Parathyroid adenoma (tissue), 2 donors: ENCODE results near the gene PPM1H.
"Not testable (repeated sequence)": the region's sequence is repeated elsewhere in the genome, so short reads cannot be mapped to it uniquely, and the experiment has no call there.

ENCODE experiments used
- H2AFZ ChIP-seq: fragments of 300-600 bp; sonication (generic); one replicate; pipeline ENCODE4 v1.7.0; 2017; ENCODE audit warnings: antibody characterized with exemption, mild to moderate bottlenecking
- H3K27ac ChIP-seq: fragments of 300-600 bp; sonication (generic); one replicate; pipeline ENCODE4 v1.7.0; 2017
- H3K27me3 ChIP-seq: fragments of 300-600 bp; sonication (generic); one replicate; pipeline ENCODE4 v1.7.0; 2017; ENCODE audit warnings: low read length; ENCODE audit not compliant: control insufficient read depth, insufficient read depth
- H3K36me3 ChIP-seq: fragments of 300-600 bp; sonication (generic); one replicate; pipeline ENCODE4 v1.7.0; 2017; ENCODE audit warnings: low read length; ENCODE audit not compliant: control insufficient read depth, insufficient read depth
- H3K4me1 ChIP-seq: fragments of 300-600 bp; sonication (generic); one replicate; pipeline ENCODE4 v1.7.0; 2017; ENCODE audit warnings: control low read depth
- H3K4me2 ChIP-seq: fragments of 300-600 bp; sonication (generic); one replicate; pipeline ENCODE4 v1.7.0; 2017; ENCODE audit warnings: low read length
- H3K4me3 ChIP-seq: fragments of 300-600 bp; sonication (generic); one replicate; pipeline ENCODE4 v1.7.0; 2017; ENCODE audit warnings: low read depth, low read length
- H3K79me2 ChIP-seq: fragments of 300-600 bp; sonication (generic); one replicate; pipeline ENCODE4 v1.7.0; 2017; ENCODE audit warnings: control low read depth
- H3K9ac ChIP-seq: fragments of 300-600 bp; sonication (generic); one replicate; pipeline ENCODE4 v1.7.0; 2017; ENCODE audit warnings: mild to moderate bottlenecking
- H3K9me3 ChIP-seq: fragments of 300-600 bp; sonication (generic); one replicate; pipeline ENCODE4 v1.7.0; 2017; ENCODE audit warnings: low read length; ENCODE audit not compliant: control insufficient read depth
- TF ChIP-seq, protein P1 (sequence below): fragments of 300-600 bp; sonication (generic); IDR thresholded peaks from one replicate; pipeline ENCODE4 v1.7.0; 2017; ENCODE audit warnings: antibody characterized with exemption, mild to moderate bottlenecking
- donor health status: primary hyperparathyroidism.

The PPM1H gene

DNA sequence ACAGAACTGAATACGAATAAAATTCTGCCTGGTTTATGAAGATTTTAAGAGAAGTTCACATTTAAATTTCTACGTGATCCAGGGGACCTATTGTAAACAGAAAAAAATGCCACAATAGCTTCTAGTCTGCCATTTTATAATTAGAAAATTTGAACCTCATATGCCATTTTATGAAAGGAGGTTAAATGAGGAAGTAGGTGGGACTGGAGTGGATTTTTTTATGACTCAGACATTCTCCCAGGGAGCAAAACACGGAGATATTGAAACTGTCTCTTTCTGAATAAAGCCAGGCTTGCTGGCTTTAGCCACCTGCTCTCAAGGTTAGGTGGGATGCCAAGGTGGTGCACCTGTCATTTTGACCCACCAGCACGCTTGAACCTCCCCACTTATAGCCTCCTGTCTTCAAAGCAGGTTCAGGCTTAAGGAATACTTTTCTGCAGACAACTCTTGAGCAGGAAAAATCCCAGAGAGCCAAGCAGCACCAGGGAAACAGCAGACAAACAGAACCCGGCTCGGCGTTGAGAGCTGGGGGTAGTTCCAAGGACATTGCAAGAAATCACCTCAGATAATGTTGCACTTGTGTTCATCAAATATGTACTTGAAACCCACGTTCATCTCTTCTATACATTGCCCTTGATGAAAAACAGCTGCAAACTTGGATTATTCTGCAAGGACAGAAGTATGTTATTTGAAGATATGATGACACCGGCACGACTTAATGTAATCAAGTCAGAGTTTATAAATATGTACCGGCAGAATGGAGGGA, 203.7 kb downstream of the PPM1H start:
- Histone ChIP-seq H3K9ac (no peak overlapping the region), H3K4me2 (no peak overlapping the region), H2AFZ (no peak overlapping the region), H3K79me2 (peaks cover 17% of the 10 kb centered on the region), H3K4me1 (peaks cover 5% of the 10 kb centered on the region), H3K4me3 (no peak overlapping the region), H3K9me3 (no peaks in the 10 kb centered on the region), H3K27me3 (no peaks in the 10 kb centered on the region), H3K36me3 (no peaks in the 10 kb centered on the region), H3K27ac (no peak overlapping the region)
- TF ChIP-seq, protein P1, sequence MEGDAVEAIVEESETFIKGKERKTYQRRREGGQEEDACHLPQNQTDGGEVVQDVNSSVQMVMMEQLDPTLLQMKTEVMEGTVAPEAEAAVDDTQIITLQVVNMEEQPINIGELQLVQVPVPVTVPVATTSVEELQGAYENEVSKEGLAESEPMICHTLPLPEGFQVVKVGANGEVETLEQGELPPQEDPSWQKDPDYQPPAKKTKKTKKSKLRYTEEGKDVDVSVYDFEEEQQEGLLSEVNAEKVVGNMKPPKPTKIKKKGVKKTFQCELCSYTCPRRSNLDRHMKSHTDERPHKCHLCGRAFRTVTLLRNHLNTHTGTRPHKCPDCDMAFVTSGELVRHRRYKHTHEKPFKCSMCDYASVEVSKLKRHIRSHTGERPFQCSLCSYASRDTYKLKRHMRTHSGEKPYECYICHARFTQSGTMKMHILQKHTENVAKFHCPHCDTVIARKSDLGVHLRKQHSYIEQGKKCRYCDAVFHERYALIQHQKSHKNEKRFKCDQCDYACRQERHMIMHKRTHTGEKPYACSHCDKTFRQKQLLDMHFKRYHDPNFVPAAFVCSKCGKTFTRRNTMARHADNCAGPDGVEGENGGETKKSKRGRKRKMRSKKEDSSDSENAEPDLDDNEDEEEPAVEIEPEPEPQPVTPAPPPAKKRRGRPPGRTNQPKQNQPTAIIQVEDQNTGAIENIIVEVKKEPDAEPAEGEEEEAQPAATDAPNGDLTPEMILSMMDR, result no peak

DNA sequence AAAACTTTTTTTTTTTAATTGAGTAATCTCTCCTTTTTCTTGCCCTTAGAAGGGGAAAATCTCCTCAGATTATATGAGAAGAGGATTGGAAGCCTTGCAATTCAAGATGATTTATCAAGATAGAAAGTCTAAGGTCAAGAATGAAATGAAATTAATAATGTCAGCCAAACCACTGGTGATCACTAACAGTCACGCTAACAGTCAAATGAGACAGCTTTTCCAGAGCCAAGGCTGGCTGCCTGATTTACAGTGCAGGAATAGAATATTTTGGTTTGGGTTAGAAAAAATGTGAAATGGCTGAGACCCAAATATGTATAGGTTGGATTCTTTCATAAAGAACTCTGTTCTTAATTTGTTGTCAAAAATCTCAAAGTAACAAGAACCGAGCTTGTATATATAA, 204.3 kb downstream of the PPM1H start:
- H3K27me3 ChIP-seq, result no peaks in the 10 kb centered on the region
- no peak overlapping the region for H3K27ac ChIP-seq
- no peaks in the 10 kb centered on the region for H3K36me3 ChIP-seq
- H3K4me2 ChIP-seq, result no peak overlapping the region
- TF ChIP-seq, protein P1, result no peak
- peaks cover 13% of the 10 kb centered on the region for H3K79me2 ChIP-seq
- no peaks in the 10 kb centered on the region for H3K9me3 ChIP-seq
- no peak overlapping the region for H2AFZ ChIP-seq
- no peak overlapping the region for H3K9ac ChIP-seq
- no peak overlapping the region for H3K4me3 ChIP-seq
- peaks cover 5% of the 10 kb centered on the region for H3K4me1 ChIP-seq

DNA sequence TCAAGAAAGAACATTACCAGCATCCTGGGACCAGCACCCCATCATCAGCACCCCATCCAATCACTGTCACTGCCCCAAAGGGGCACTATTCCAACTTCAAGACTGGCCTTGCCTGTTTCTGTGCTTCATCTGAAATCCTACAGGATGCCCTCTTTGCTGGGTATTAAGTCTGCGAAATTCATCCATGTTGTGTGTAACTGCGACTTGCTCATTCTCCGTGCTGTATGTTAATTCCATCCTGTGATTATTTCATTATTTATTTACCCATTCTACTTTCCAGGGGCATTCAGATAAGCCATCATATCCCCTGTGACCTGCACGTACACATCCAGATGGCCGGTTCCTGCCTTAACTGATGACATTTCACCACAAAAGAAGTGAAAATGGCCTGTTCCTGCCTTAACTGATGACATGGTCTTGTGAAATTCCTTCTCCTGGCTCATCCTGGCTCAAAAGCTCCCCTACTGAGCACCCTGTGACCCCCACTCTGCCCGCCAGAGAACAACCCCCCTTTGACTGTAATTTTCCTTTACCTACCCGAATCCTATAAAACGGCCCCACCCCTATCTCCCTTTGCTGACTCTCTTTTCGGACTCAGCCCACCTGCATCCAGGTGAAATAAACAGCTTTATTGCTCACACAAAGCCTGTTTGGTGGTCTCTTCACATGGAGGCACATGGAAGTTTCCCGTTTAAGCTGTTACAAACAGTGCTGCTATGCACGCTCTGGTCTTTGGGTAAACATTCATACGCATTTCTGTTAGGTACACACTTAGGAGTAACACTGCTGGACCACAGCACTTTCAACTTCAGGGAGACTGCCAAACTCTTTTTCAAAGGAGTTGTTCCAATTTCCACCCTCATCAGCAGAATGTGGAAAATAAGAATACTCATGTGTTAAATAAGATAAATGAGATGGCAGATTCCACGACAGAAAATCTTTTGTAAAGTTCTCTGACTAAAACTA, 205.1 kb downstream of the PPM1H start:
- H3K9me3 ChIP-seq, H3K36me3 ChIP-seq, H2AFZ ChIP-seq, H3K9ac ChIP-seq, H3K79me2 ChIP-seq, H3K27me3 ChIP-seq, H3K4me3 ChIP-seq, H3K27ac ChIP-seq, H3K4me2 ChIP-seq, H3K4me1 ChIP-seq: not testable (repeated sequence)

DNA sequence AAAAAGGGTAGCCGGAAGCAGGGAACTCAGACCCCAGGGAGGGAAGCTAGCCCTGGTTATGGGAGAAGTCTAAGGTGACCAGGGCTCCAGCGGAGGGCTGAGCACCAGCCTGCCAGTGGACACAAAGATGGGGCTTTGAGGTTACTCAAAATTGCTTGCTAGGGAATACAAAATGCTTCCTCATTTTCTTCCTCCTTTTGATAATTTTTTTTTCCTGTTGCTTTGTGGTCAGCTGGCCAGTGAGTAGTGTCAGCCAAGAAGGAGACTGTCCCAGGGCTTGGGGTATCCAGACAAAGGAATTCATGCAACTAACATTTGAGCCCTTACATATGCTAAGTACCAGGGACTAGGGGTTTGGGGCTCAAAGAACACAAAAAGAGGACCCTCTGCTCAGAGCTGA, 206.2 kb downstream of the PPM1H start:
- Histone ChIP-seq H3K9me3 (no peaks in the 10 kb centered on the region), H2AFZ (no peak overlapping the region), H3K36me3 (no peaks in the 10 kb centered on the region), H3K4me3 (no peak overlapping the region), H3K27ac (no peak overlapping the region), H3K4me2 (no peak overlapping the region), H3K9ac (no peak overlapping the region), H3K79me2 (peaks cover 9% of the 10 kb centered on the region), H3K4me1 (peaks cover 8% of the 10 kb centered on the region), H3K27me3 (no peaks in the 10 kb centered on the region)
- TF ChIP-seq, protein P1, result no peak

- no peaks in the 10 kb centered on the region for H3K27me3 ChIP-seq
- peaks cover 8% of the 10 kb centered on the region for H3K4me1 ChIP-seq
- H3K79me2 ChIP-seq, result peaks cover 11% of the 10 kb centered on the region
- no peak overlapping the region for H3K4me3 ChIP-seq
- no peak overlapping the region for H3K9ac ChIP-seq
- TF ChIP-seq, protein P1, result no peak
- peak overlapping the region; percentile 17 for H3K4me2 ChIP-seq
- H3K36me3 ChIP-seq, result no peaks in the 10 kb centered on the region
- H3K27ac ChIP-seq, result no peak overlapping the region
- no peak overlapping the region for H2AFZ ChIP-seq
- no peaks in the 10 kb centered on the region for H3K9me3 ChIP-seq
These were observed 208.4 kb downstream of the PPM1H start for GRCh38 chr12:62726471-62726980.
